Vagina (tissue), 2 donors: Measurements from ENCODE around the gene ADGRA1.

Experiments used
- CTCF ChIP-seq, 3 experiments: fragments of 450-650 bp in 2 of 3; fragments of 200-600 bp in 1 of 3; sonication (generic) in 1 of 3; IDR thresholded peaks; one replicate each; pipeline ENCODE4 v1.5.1; 2017 to 2019; ENCODE audit warnings: antibody characterized with exemption in 3 of 3, mild to moderate bottlenecking in 2 of 3, moderate library complexity in 2 of 3
- POLR2A ChIP-seq, 2 donors: fragments of 450-650 bp; IDR thresholded peaks; one replicate each; pipeline ENCODE4 v1.6.1; 2017; ENCODE audit warnings: antibody characterized with exemption in 2 of 2, mild to moderate bottlenecking in 2 of 2, moderate library complexity in 2 of 2
- POLR2AphosphoS5 ChIP-seq, 2 donors: sonication (generic); formaldehyde crosslinking; IDR thresholded peaks; one replicate each; pipeline ENCODE4 v1.9.0; 2017; ENCODE audit warnings: antibody characterized with exemption in 2 of 2, mild to moderate bottlenecking in 2 of 2, low read depth in 1 of 2; ENCODE audit not compliant: insufficient read depth in 1 of 2

GRCh38 chr10:133095586-133095985 lies 7.9 kb downstream of the ADGRA1 start:
- TF ChIP-seq POLR2AphosphoS5 (IDR thresholded peaks at IDR 0.05; ENCODE audit: insufficient read depth in 1 of 2, low read depth in 1 of 2) (no peak), CTCF (IDR thresholded peaks at IDR 0.05) (no peak), POLR2A (IDR thresholded peaks at IDR 0.05) (no peak)
